Body of pancreas (tissue), 4 donors: ENCODE data around the gene CEP20. TPM values are rescaled to one million over a fixed set of nuclear protein-coding genes. Genes with fewer than 3 reads are reported as not detected.

Experiments used
- ATAC-seq: fragments of 150-250 bp; one replicate; pipeline ENCODE4 v1.9.1; 2016
- DNase-seq, 4 donors: peaks; one replicate each; pipeline ENCODE4 v3.0.0-alpha.2; 2019
- H3K27ac ChIP-seq, 4 donors: fragments of 200-600 bp; sonication (generic); 1 replicate in 3 of 4; 2 replicates in 1 of 4; pipeline versions ENCODE4 v1.5.1 to v1.6.1; 2016 to 2019; ENCODE audit warnings: mild to moderate bottlenecking in 1 of 4, mixed read lengths in 1 of 4, moderate library complexity in 1 of 4
- H3K27me3 ChIP-seq, 2 donors: fragments of 200-600 bp; sonication (generic); one replicate each; pipeline ENCODE4 v1.6.0; 2016; ENCODE audit warnings: mild to moderate bottlenecking in 1 of 2
- H3K36me3 ChIP-seq, 2 donors: fragments of 200-600 bp; sonication (generic); replicated peaks in 1 of 2; 2 replicates each; pipeline ENCODE4 v1.5.1; 2016; ENCODE audit warnings: low read depth in 2 of 2; ENCODE audit not compliant: insufficient read depth in 1 of 2
- H3K4me1 ChIP-seq: fragments of 200-600 bp; sonication (generic); one replicate; pipeline ENCODE4 v1.6.0; 2016
- H3K4me3 ChIP-seq, 2 donors: fragments of 200-600 bp; sonication (generic); 1 replicate in 1 of 2; 2 replicates in 1 of 2; pipeline ENCODE4 v1.5.1; 2016 to 2019
- H3K9me3 ChIP-seq, 3 donors: fragments of 200-600 bp; sonication (generic); 1 replicate in 2 of 3; 2 replicates in 1 of 3; pipeline ENCODE4 v1.5.1; 2016
- POLR2A ChIP-seq, 3 donors: fragments of 450-650 bp; IDR thresholded peaks; one replicate each; pipeline ENCODE4 v1.6.1; 2016; ENCODE audit warnings: antibody characterized with exemption in 3 of 3, mild to moderate bottlenecking in 2 of 3
- WGBS, 2 donors: methylation state at CpG; one replicate each; pipeline ENCODE4 v1.1.5; 2017; 5-methylcytosine and 5-hydroxymethylcytosine counted together
- intact Hi-C: fragments of 100-400 bp; cut with DNase I; formaldehyde crosslinking; loops from one replicate; pipeline ENCODE4 v1.15.1; 2023
- total RNA-seq, 2 donors: library from RNA; depleted of rRNA; stranded (reverse); fragments of >200 nt; gene quantifications; one replicate each; pipeline ENCODE4 v1.1.0, GENCODE V29; 2016
- TF ChIP-seq, protein P1 (sequence below), 7 experiments: fragments of 450-650 bp in 4 of 7; fragments of 200-600 bp in 3 of 7; sonication (generic) in 3 of 7; IDR thresholded peaks; one replicate each; pipeline ENCODE4 v1.5.1; 2016 to 2019; ENCODE audit warnings: antibody characterized with exemption in 7 of 7

Gene CEP20
- total RNA-seq, 2 donors from 2014 or later, result 17.5 to 21.3 TPM

- ATAC-seq (no peak), DNase-seq (no peak)
- H3K27ac ChIP-seq, result no peak overlapping the region
- H3K9me3 ChIP-seq, result no peaks in the 10 kb centered on the region
- TF ChIP-seq, protein P1, sequence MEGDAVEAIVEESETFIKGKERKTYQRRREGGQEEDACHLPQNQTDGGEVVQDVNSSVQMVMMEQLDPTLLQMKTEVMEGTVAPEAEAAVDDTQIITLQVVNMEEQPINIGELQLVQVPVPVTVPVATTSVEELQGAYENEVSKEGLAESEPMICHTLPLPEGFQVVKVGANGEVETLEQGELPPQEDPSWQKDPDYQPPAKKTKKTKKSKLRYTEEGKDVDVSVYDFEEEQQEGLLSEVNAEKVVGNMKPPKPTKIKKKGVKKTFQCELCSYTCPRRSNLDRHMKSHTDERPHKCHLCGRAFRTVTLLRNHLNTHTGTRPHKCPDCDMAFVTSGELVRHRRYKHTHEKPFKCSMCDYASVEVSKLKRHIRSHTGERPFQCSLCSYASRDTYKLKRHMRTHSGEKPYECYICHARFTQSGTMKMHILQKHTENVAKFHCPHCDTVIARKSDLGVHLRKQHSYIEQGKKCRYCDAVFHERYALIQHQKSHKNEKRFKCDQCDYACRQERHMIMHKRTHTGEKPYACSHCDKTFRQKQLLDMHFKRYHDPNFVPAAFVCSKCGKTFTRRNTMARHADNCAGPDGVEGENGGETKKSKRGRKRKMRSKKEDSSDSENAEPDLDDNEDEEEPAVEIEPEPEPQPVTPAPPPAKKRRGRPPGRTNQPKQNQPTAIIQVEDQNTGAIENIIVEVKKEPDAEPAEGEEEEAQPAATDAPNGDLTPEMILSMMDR (IDR thresholded peaks at IDR 0.05), result no peak
- WGBS, 2 donors, result 63 to 65% methylated on average over 8 of the region's 8 CpGs
- H3K36me3 ChIP-seq, result no peaks in the 10 kb centered on the region
- H3K27me3 ChIP-seq, result no peaks in the 10 kb centered on the region
- intact Hi-C loops, result no loop called here
- H3K4me1 ChIP-seq, result no peaks in the 10 kb centered on the region
- no peak overlapping the region for H3K4me3 ChIP-seq
Measured at GRCh38 chr16:15916323-15916722, 27.9 kb upstream of the CEP20 start.

DNA sequence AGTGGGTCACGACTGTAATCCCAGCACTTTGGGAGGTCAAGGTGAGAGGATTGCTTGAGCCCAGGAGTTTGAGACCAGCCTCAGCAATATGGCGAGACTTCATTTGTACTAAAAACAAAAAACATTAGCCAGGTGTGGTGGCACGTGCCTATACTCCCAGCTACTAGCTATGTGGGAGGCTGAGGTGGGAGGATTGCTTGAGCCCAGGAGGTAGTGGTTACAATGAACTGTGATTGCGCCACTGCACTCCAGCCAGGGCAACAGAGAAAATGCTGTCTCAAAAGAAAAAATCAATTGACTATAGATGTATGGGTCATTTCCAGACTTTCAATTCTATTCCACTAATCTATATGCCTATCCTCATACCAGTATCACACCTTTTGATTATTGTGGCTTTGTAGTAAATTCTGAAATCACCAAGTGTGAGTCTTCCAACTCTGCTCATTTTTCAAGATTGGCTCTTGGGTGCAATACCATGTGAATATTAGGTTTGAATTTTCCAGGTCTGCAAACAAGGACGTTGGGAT lies 27.2 kb upstream of the CEP20 start:
- WGBS, 2 donors, result 66 to 73% methylated on average over 5 of the region's 5 CpGs
- no peak for ATAC-seq
- Histone ChIP-seq H3K4me3 (no peak overlapping the region), H3K4me1 (no peaks in the 10 kb centered on the region), H3K27me3 (no peaks in the 10 kb centered on the region), H3K9me3 (no peaks in the 10 kb centered on the region), H3K36me3 (no peaks in the 10 kb centered on the region), H3K27ac (no peak overlapping the region)
- intact Hi-C loops, result no loop called here
- no peak for TF ChIP-seq POLR2A (IDR thresholded peaks at IDR 0.05)
- TF ChIP-seq, protein P1 (IDR thresholded peaks at IDR 0.05), result no peak
- DNase-seq, result no peak

DNA sequence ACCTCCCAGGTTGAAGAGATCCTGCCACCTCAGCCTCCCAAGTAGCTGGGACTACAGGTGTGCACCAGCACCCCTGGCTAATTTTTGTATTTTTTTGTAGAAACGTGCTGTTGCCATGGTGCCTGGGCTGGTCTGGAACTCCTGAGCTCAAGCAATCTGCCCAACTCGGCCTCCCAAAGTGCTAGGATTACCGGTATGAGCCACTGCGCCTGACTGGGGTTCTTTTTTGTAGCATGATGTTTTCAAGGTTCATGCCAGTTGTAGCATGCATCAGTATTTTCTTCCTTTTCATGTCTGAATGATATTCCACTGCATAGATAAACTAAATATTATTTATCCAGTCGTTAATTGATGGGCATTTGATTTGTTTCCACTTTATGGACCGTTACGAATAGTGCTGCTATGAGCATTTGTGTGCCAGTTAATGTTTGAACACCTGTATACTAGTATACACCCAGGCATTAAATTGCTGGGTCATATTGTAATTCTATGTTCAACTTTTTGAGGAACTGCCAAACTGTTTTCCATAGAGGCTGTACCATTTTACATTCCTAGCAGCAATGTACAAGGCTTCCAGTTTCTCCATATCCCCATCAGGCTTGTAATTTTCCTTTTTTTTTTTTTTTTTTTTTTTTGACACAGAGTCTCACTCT lies 24.8 kb upstream of the CEP20 start:
- no peaks in the 10 kb centered on the region for H3K4me1 ChIP-seq
- H3K27me3 ChIP-seq, result no peaks in the 10 kb centered on the region
- intact Hi-C loops, result no loop called here
- no peaks in the 10 kb centered on the region for H3K36me3 ChIP-seq
- ATAC-seq (no peak), DNase-seq (no peak)
- no peak overlapping the region for H3K4me3 ChIP-seq
- H3K9me3 ChIP-seq, result no peaks in the 10 kb centered on the region
- 64 to 78% methylated on average over 7 of the region's 7 CpGs for WGBS, 2 donors
- no peak overlapping the region for H3K27ac ChIP-seq
- TF ChIP-seq, protein P1 (IDR thresholded peaks at IDR 0.05), result no peak
- no peak for TF ChIP-seq POLR2A (IDR thresholded peaks at IDR 0.05)

- intact Hi-C loops, result no loop called here
- ATAC-seq (no peak), DNase-seq (no peak)
- TF ChIP-seq, protein P1 (IDR thresholded peaks at IDR 0.05), result no peak
- TF ChIP-seq POLR2A (IDR thresholded peaks at IDR 0.05), result no peak
- WGBS, 2 donors, result 90 to 93% methylated on average over 3 of the region's 3 CpGs
- H3K4me3 ChIP-seq, result no peak overlapping the region
- H3K9me3 ChIP-seq, result no peaks in the 10 kb centered on the region
- H3K4me1 ChIP-seq, result no peaks in the 10 kb centered on the region
- no peaks in the 10 kb centered on the region for H3K36me3 ChIP-seq
- H3K27ac ChIP-seq, result no peak overlapping the region
- H3K27me3 ChIP-seq, result no peaks in the 10 kb centered on the region
Measured at GRCh38 chr16:15911198-15911597, 22.8 kb upstream of the CEP20 start.
